K562 (cell line): Measurements from ENCODE around the gene MARCHF3. TPM values are rescaled to one million over a fixed set of nuclear protein-coding genes. Genes with fewer than 3 reads are reported as not detected.

ENCODE experiments used
- ATAC-seq: fragments of 200-7000 bp; cut with Tn5 transposase; 3 replicates; pipeline ENCODE4 v1.9.1; 2020; ENCODE audit warnings: moderate library complexity
- BruUV-seq: library from RNA; stranded (reverse); fragments of 400-500 nt; replicated peaks from 2 replicates; lab custom pipeline; 2021; lab: Mats Ljungman, UMichigan
- CTCF ChIA-PET: fragments of 300-600 bp; formaldehyde crosslinking; extraction: SDS; loops from one replicate; lab custom pipeline; 2021; ENCODE audit warnings: low intra/inter-chr PET ratio; lab: Yijun Ruan, JAX
- POLR2A ChIA-PET: fragments of 300-600, 350-650 bp; sonication (Branson Sonifier 250); formaldehyde crosslinking; extraction: SDS; loops from one replicate; lab custom pipeline; 2021; ENCODE audit warnings: antibody characterized with exemption, inconsistent platforms; lab: Yijun Ruan, JAX
- DNase-seq, 4 experiments: peaks; one replicate each; pipeline versions ENCODE4 v3.0.0 to v3.0.0-alpha.2; 2011 to 2018; ENCODE audit warnings: low spot score in 3 of 4, mixed read lengths in 3 of 4; ENCODE audit errors: extremely low read depth in 1 of 4
- FAIRE-seq: peaks from 2 replicates; lab custom pipeline; 2011; peaks lifted over from hg19 to GRCh38; lab: Jason Lieb, UNC
- H2AFZ ChIP-seq: 2 replicates; pipeline ENCODE4 v1.6.0; 2011; ENCODE audit warnings: low read depth, low read length, control low read depth, inconsistent platforms
- H3K27ac ChIP-seq: fragments of 200-600 bp; 3 replicates; pipeline ENCODE4 v1.8.0; 2011; ENCODE audit warnings: low read depth, mild to moderate bottlenecking, control low read depth, inconsistent platforms, low read length, moderate library complexity, mixed read lengths; ENCODE audit errors: extremely low read depth
- H3K27me3 ChIP-seq, 2 experiments: fragments of 300-600 bp in 1 of 2; 2 replicates in 1 of 2; 3 replicates in 1 of 2; pipeline versions ENCODE4 v1.6.0 to v1.8.0; 2011; ENCODE audit warnings: inconsistent platforms in 2 of 2, low read length in 2 of 2, mild to moderate bottlenecking in 1 of 2, mixed read lengths in 1 of 2, moderate library complexity in 1 of 2; ENCODE audit not compliant: control insufficient read depth in 2 of 2, insufficient read depth in 2 of 2
- H3K36me3 ChIP-seq: fragments of 300-600 bp; 3 replicates; pipeline ENCODE4 v1.8.0; 2011; ENCODE audit warnings: mild to moderate bottlenecking, low read length, inconsistent platforms; ENCODE audit not compliant: control insufficient read depth, insufficient read depth
- H3K4me1 ChIP-seq, 2 experiments: fragments of 200-600 bp in 1 of 2; replicated peaks in 1 of 2; 2 replicates in 1 of 2; 3 replicates in 1 of 2; pipeline versions ENCODE4 v1.5.1 to v1.8.0; 2011; ENCODE audit warnings: inconsistent platforms in 2 of 2, low read length in 2 of 2, mild to moderate bottlenecking in 1 of 2, mixed read lengths in 1 of 2, moderate library complexity in 1 of 2; ENCODE audit not compliant: control insufficient read depth in 2 of 2, insufficient read depth in 2 of 2
- H3K4me2 ChIP-seq: 2 replicates; pipeline ENCODE4 v1.6.1; 2011; ENCODE audit warnings: low read length, control low read depth, inconsistent platforms, mixed read lengths; ENCODE audit not compliant: insufficient read depth
- H3K4me3 ChIP-seq: fragments of 200-600 bp; sonication (generic), shearing (Covaris generic); 2 replicates; pipeline ENCODE4 v1.5.1; 2016; ENCODE audit warnings: control low read depth, inconsistent platforms
- H3K79me2 ChIP-seq: fragments of 200-600 bp; 3 replicates; pipeline ENCODE4 v1.8.0; 2011; ENCODE audit warnings: low read length, inconsistent platforms; ENCODE audit not compliant: control insufficient read depth, insufficient read depth
- H3K9ac ChIP-seq, 2 experiments: 2 replicates each; pipeline versions ENCODE4 v1.6.0 to v1.6.1; 2011; ENCODE audit warnings: low read depth in 2 of 2, low read length in 2 of 2, control low read depth in 1 of 2, inconsistent platforms in 1 of 2, mild to moderate bottlenecking in 1 of 2, mixed read lengths in 1 of 2; ENCODE audit not compliant: insufficient read depth in 1 of 2
- H3K9me1 ChIP-seq: one replicate; pipeline ENCODE4 v1.6.0; 2011; ENCODE audit warnings: inconsistent platforms, mild to moderate bottlenecking, low read length, moderate library complexity; ENCODE audit not compliant: control insufficient read depth, insufficient read depth
- H3K9me3 ChIP-seq: replicated peaks from 2 replicates; pipeline ENCODE4 v1.5.1; 2011; ENCODE audit warnings: low read depth, low read length, inconsistent platforms; ENCODE audit not compliant: control insufficient read depth, insufficient read depth
- H4K20me1 ChIP-seq: replicated peaks from 2 replicates; pipeline ENCODE4 v1.6.1; 2011; ENCODE audit warnings: low read length, inconsistent platforms, mixed read lengths; ENCODE audit not compliant: control insufficient read depth, insufficient read depth
- ATF1 ChIP-seq, 2 experiments: fragments of 450-650 bp in 1 of 2; IDR thresholded peaks; 2 replicates each; pipeline ENCODE4 v1.6.1; 2016; ENCODE audit warnings: missing compliant biosample characterization in 1 of 2, missing genetic modification characterization in 1 of 2
- BCOR ChIP-seq: fragments of 450-650 bp; IDR thresholded peaks from 2 replicates; pipeline ENCODE4 v1.6.1; 2016
- CHD4 ChIP-seq: fragments of 200-600 bp; sonication (generic); IDR thresholded peaks from 3 replicates; pipeline ENCODE4 v1.6.1; 2012; ENCODE audit warnings: low read depth, mild to moderate bottlenecking, mixed read lengths, low read length, inconsistent platforms; ENCODE audit not compliant: insufficient read depth, insufficient replicate concordance, poor library complexity, severe bottlenecking
- DNMT1 ChIP-seq: fragments of 450-650 bp; IDR thresholded peaks from 2 replicates; pipeline ENCODE4 v1.6.1; 2016; ENCODE audit warnings: antibody characterized with exemption, mild to moderate bottlenecking
- E2F4 ChIP-seq: sonication (generic); formaldehyde crosslinking; IDR thresholded peaks from 2 replicates; pipeline ENCODE4 v1.8.0; 2022; ENCODE audit warnings: mild to moderate bottlenecking, low read depth, missing genetic modification reagents
- HNRNPH1 ChIP-seq: fragments of 200-400 bp; formaldehyde crosslinking; optimal IDR thresholded peaks from 2 replicates; pipeline ENCODE3; 2017; ENCODE audit warnings: low read depth, mild to moderate bottlenecking, low read length, moderate library complexity
- NCOR1 ChIP-seq: fragments of 450-650 bp; IDR thresholded peaks from 2 replicates; pipeline ENCODE4 v1.6.1; 2016; ENCODE audit warnings: mild to moderate bottlenecking, moderate library complexity
- SOX6 ChIP-seq: fragments of 450-650 bp; IDR thresholded peaks from 2 replicates; pipeline ENCODE4 v1.6.1; 2014; ENCODE audit warnings: mild to moderate bottlenecking
- STAT5A ChIP-seq: IDR thresholded peaks from 2 replicates; pipeline ENCODE4 v1.6.1; 2012; ENCODE audit warnings: low read length, inconsistent platforms, borderline replicate concordance
- TAF9B ChIP-seq: fragments of 450-650 bp; IDR thresholded peaks from 2 replicates; pipeline ENCODE4 v1.6.1; 2018; ENCODE audit warnings: mild to moderate bottlenecking; ENCODE audit not compliant: partially characterized antibody
- ZNF224 ChIP-seq: sonication (generic); formaldehyde crosslinking; IDR thresholded peaks from 2 replicates; pipeline ENCODE4 v1.8.0; 2022; ENCODE audit warnings: mild to moderate bottlenecking, missing genetic modification reagents
- ZNF41 ChIP-seq: fragments of 250-450 bp; sonication (Bioruptor Pico); conservative IDR thresholded peaks from 2 replicates; pipeline ENCODE4 v1.4.0; 2020; ENCODE audit warnings: mild to moderate bottlenecking
- ZZZ3 ChIP-seq: fragments of 450-650 bp; IDR thresholded peaks from 2 replicates; pipeline ENCODE4 v1.6.1; 2016; ENCODE audit warnings: antibody characterized with exemption, mild to moderate bottlenecking, moderate library complexity
- WGBS: fragments of 100-300 bp; shearing (Covaris generic); methylation state at CpG from one replicate; pipeline ENCODE4 v1.1.6; 2016; ENCODE audit warnings: low coverage, mixed read lengths; ENCODE audit not compliant: insufficient coverage; ENCODE audit errors: missing lambda C conversion rate; 5-methylcytosine and 5-hydroxymethylcytosine counted together
- in situ Hi-C: fragments of 300-500 bp; cut with MboI; formaldehyde crosslinking; loops from 4 replicates; pipeline ENCODE4 v1.15.0; 2018; ENCODE audit warnings: inconsistent platforms, mixed read lengths
- intact Hi-C: fragments of 100-400 bp; cut with micrococcal nuclease; formaldehyde crosslinking; loops from 2 replicates; pipeline ENCODE4 v1.14.2; 2022
- polyA plus RNA-seq, 8 experiments: library from polyadenylated mRNA; depleted of rRNA in 4 of 8; stranded (reverse) in 5 of 8; unstranded in 3 of 8; fragments of >200 nt; fragmentation: Nextera tagmentation in 2 of 8; fragmentation: Illumina TruSeq in 1 of 8; extraction: Ambion mirVana in 2 of 8; extraction: Trizol in 1 of 8; gene quantifications; 2 replicates each; pipeline versions ENCODE4 v1.2.1 to v1.2.3, GENCODE V29; 2011 to 2014; ENCODE audit warnings: inconsistent platforms in 1 of 8, missing spikeins in 1 of 8
- total RNA-seq, 7 experiments: library from RNA; depleted of rRNA in 6 of 7; stranded (reverse); fragments of >200 nt in 6 of 7; fragmentation: Illumina TruSeq in 2 of 7; extraction: Trizol in 2 of 7; gene quantifications; 2 replicates each; pipeline versions ENCODE4 v1.2.1 to v1.2.3, GENCODE V29; 2011 to 2021; ENCODE audit warnings: low replicate concordance in 1 of 7

MARCHF3 gene
- total and polyA plus RNA-seq, 9 of the 15 experiments (the other 6 are each of a cell fraction or from before 2014, with no cell fraction given), result 5.6 to 37.4 (median 16.5) TPM

GRCh38 chr5:126830061-126830460 lies 200.3 kb downstream of the MARCHF3 start:
- Histone ChIP-seq H4K20me1 (no peaks in the 10 kb centered on the region), H3K9me3 (no peaks in the 10 kb centered on the region), H3K4me2 (no peak overlapping the region), H3K27me3 (no peaks in the 10 kb centered on the region), H3K9me1 (no peaks in the 10 kb centered on the region), H3K4me3 (no peak overlapping the region), H3K27ac (no peak overlapping the region), H3K79me2 (no peaks in the 10 kb centered on the region), H3K36me3 (peaks cover 99% of the 10 kb centered on the region), H2AFZ (no peak overlapping the region), H3K9ac (no peak overlapping the region), H3K4me1 (no peaks in the 10 kb centered on the region)
- CTCF ChIA-PET, result no interaction called here
- FAIRE-seq (peak; percentile 42), DNase-seq (no peak), ATAC-seq (no peak)
- TF ChIP-seq NCOR1, result no peak
- no peak for TF ChIP-seq ZNF224 (CRISPR knock-in tag)
- TF ChIP-seq E2F4 (CRISPR knock-in tag), result no peak
- no peak for TF ChIP-seq SOX6
- TF ChIP-seq ATF1 (CRISPR knock-in tag; IDR thresholded peaks at IDR 0.05), result no peak
- no peak for TF ChIP-seq ATF1 (tag; IDR thresholded peaks at IDR 0.05)
- TF ChIP-seq CHD4, result no peak
- TF ChIP-seq HNRNPH1, result no peak
- TF ChIP-seq STAT5A, result no peak
- no peak for TF ChIP-seq ZZZ3
- no peak for TF ChIP-seq BCOR
- no peak for TF ChIP-seq ZNF41 (CRISPR knock-in tag)
- no peak for TF ChIP-seq TAF9B
- no peak for TF ChIP-seq DNMT1
- 97% methylated on average over 5 of the region's 5 CpGs for WGBS
- intact Hi-C loops, result no loop called here
- in situ Hi-C loops, result no loop called here
- no TSS peak for BruUV-seq
- POLR2A ChIA-PET, result interaction anchor here (1.0 kb wide), 1 partner anchor 198 kb away, joined by 5 read pairs; no protein-coding TSS in a partner anchor
